ENCODE measurements around the gene NDUFB5.
A peak's percentile ranks its signal among the peaks of the same experiment; 100 is the strongest.
"Not testable (repeated sequence)": the region's sequence is repeated elsewhere in the genome, so short reads cannot be mapped to it uniquely, and the experiment has no call there.

The NDUFB5 gene

GRCh38 chr3:179630753-179631451 lies 26.3 kb downstream of the NDUFB5 start:
- no peak for DNase-seq (ENCODE audit: low spot score)

GRCh38 chr3:179640469-179640868 lies 35.9 kb downstream of the NDUFB5 start:
- no peak for DNase-seq (ENCODE audit: low spot score)

GRCh38 chr3:179642871-179643270 lies 38.3 kb downstream of the NDUFB5 start:
- no peak for DNase-seq (ENCODE audit: low spot score)

- DNase-seq (ENCODE audit: low spot score): not testable (repeated sequence)
Observed at GRCh38 chr3:179643837-179644236, 39.2 kb downstream of the NDUFB5 start.

- no peak for DNase-seq (ENCODE audit: low spot score)
Observed at GRCh38 chr3:179646177-179646576, 41.6 kb downstream of the NDUFB5 start.

GRCh38 chr3:179651687-179652446 lies 47.3 kb downstream of the NDUFB5 start:
- DNase-seq (ENCODE audit: low spot score): no peak

- DNase-seq (ENCODE audit: low spot score): peak; percentile 78
Observed at GRCh38 chr3:179652447-179653095, 48.0 kb downstream of the NDUFB5 start, which contains the start of gene USP13. USP13 (plus strand) TSS chr3:179653040; CDS start chr3:179653226, 186 bp downstream.

GRCh38 chr3:179653096-179653797 lies 48.7 kb downstream of the NDUFB5 start:
- DNase-seq (ENCODE audit: low spot score): peak; percentile 77

GRCh38 chr3:179655236-179655635 lies 50.6 kb downstream of the NDUFB5 start:
- DNase-seq (ENCODE audit: low spot score): no peak

GRCh38 chr3:179658606-179659005 lies 54.0 kb downstream of the NDUFB5 start:
- no peak for DNase-seq (ENCODE audit: low spot score)

- DNase-seq (ENCODE audit: low spot score): no peak
Observed at GRCh38 chr3:179660872-179661271, 56.3 kb downstream of the NDUFB5 start.

GRCh38 chr3:179661777-179662176 lies 57.2 kb downstream of the NDUFB5 start:
- DNase-seq (ENCODE audit: low spot score): no peak

GRCh38 chr3:179663093-179663492 lies 58.5 kb downstream of the NDUFB5 start:
- DNase-seq (ENCODE audit: low spot score): no peak

- DNase-seq (ENCODE audit: low spot score): no peak
Observed at GRCh38 chr3:179666030-179666429, 61.4 kb downstream of the NDUFB5 start.

GRCh38 chr3:179666436-179667035 lies 61.9 kb downstream of the NDUFB5 start:
- DNase-seq (ENCODE audit: low spot score): no peak

GRCh38 chr3:179668429-179668828 lies 63.8 kb downstream of the NDUFB5 start:
- DNase-seq (ENCODE audit: low spot score): no peak

- DNase-seq (ENCODE audit: low spot score): no peak
Observed at GRCh38 chr3:179670311-179670710, 65.7 kb downstream of the NDUFB5 start.

- no peak for DNase-seq (ENCODE audit: low spot score)
Observed at GRCh38 chr3:179671309-179671708, 66.7 kb downstream of the NDUFB5 start.

GRCh38 chr3:179671747-179672242 lies 67.2 kb downstream of the NDUFB5 start:
- peak; percentile 60 for DNase-seq (ENCODE audit: low spot score)

- DNase-seq (ENCODE audit: low spot score): no peak
Observed at GRCh38 chr3:179672918-179673317, 68.3 kb downstream of the NDUFB5 start.

GRCh38 chr3:179673523-179673922 lies 68.9 kb downstream of the NDUFB5 start:
- DNase-seq (ENCODE audit: low spot score): no peak

- DNase-seq (ENCODE audit: low spot score): peak; percentile 74
Observed at GRCh38 chr3:179676081-179676480, 71.5 kb downstream of the NDUFB5 start.
